RWPE2 (cell line): Measurements from ENCODE around the gene RSRC1.

Experiments used
- ATAC-seq: fragments of 200-7000 bp; cut with Tn5 transposase; 3 replicates; pipeline ENCODE4 v1.9.1; 2021; ENCODE audit warnings: low read depth
- DNase-seq: peaks from one replicate; pipeline ENCODE4 v3.0.0-alpha.2; 2020; ENCODE audit warnings: low spot score
- H3K27ac ChIP-seq: fragments of 450-650 bp; 2 replicates; pipeline ENCODE4 v1.5.1; 2017; ENCODE audit warnings: mild to moderate bottlenecking; ENCODE audit not compliant: poor library complexity, severe bottlenecking
- H3K27me3 ChIP-seq: fragments of 250-450 bp; sonication (Bioruptor Pico); 2 replicates; pipeline ENCODE4 v1.5.1; 2021; ENCODE audit warnings: mild to moderate bottlenecking, moderate library complexity; ENCODE audit not compliant: insufficient read depth, poor library complexity, severe bottlenecking
- H3K36me3 ChIP-seq: fragments of 250-450 bp; sonication (Bioruptor Pico); 2 replicates; pipeline ENCODE4 v1.5.1; 2020; ENCODE audit warnings: low read depth, mild to moderate bottlenecking, moderate library complexity
- H3K4me1 ChIP-seq: fragments of 250-450 bp; sonication (Bioruptor Pico); 2 replicates; pipeline ENCODE4 v1.5.1; 2021; ENCODE audit warnings: mild to moderate bottlenecking, moderate library complexity; ENCODE audit not compliant: insufficient read depth, poor library complexity, severe bottlenecking
- H3K4me3 ChIP-seq: fragments of 250-450 bp; sonication (Bioruptor Pico); 2 replicates; pipeline ENCODE4 v1.5.1; 2021; ENCODE audit warnings: mild to moderate bottlenecking, moderate library complexity; ENCODE audit not compliant: severe bottlenecking
- H3K9me3 ChIP-seq: fragments of 250-450 bp; sonication (Bioruptor Pico); 2 replicates; pipeline ENCODE4 v1.5.1; 2021; ENCODE audit warnings: mild to moderate bottlenecking, moderate library complexity; ENCODE audit not compliant: severe bottlenecking
- CTCF ChIP-seq: fragments of 450-650 bp; IDR thresholded peaks from one replicate; pipeline ENCODE4 v1.5.1; 2017; ENCODE audit warnings: mild to moderate bottlenecking, moderate library complexity; ENCODE audit not compliant: poor library complexity, severe bottlenecking

RSRC1 gene

GRCh38 chr3:158140396-158140795 is 30.5 kb downstream of the RSRC1 start:
- Histone ChIP-seq H3K27me3 (no peaks in the 10 kb centered on the region), H3K4me3 (no peak overlapping the region), H3K9me3 (no peaks in the 10 kb centered on the region), H3K4me1 (no peaks in the 10 kb centered on the region), H3K36me3 (peaks cover 6% of the 10 kb centered on the region; the same call in 1 of the 2 replicates), H3K27ac (no peak overlapping the region)
- no peak for DNase-seq
- no peak for TF ChIP-seq CTCF
- ATAC-seq: no peak

- no peak overlapping the region for H3K27ac ChIP-seq
- DNase-seq: no peak
These were observed 38.3 kb downstream of the RSRC1 start for GRCh38 chr3:158148218-158148617.

GRCh38 chr3:158152186-158152585 is 42.3 kb downstream of the RSRC1 start:
- no peak for TF ChIP-seq CTCF
- H3K4me1 ChIP-seq: no peaks in the 10 kb centered on the region
- DNase-seq: no peak
- no peak overlapping the region for H3K4me3 ChIP-seq
- H3K9me3 ChIP-seq: no peaks in the 10 kb centered on the region
- H3K27me3 ChIP-seq: no peaks in the 10 kb centered on the region
- no peaks in the 10 kb centered on the region for H3K36me3 ChIP-seq
- ATAC-seq: peak; percentile 40; the same call in 1 of the 3 replicates
- no peak overlapping the region for H3K27ac ChIP-seq

More at GRCh38 chr3:158148218-158148617, 38.3 kb downstream of the RSRC1 start:
- no peak for ATAC-seq
- H3K27me3 ChIP-seq: no peaks in the 10 kb centered on the region
- no peak for TF ChIP-seq CTCF
- H3K9me3 ChIP-seq: no peaks in the 10 kb centered on the region
- no peaks in the 10 kb centered on the region for H3K4me1 ChIP-seq
- H3K4me3 ChIP-seq: no peak overlapping the region
- no peaks in the 10 kb centered on the region for H3K36me3 ChIP-seq

GRCh38 chr3:158158969-158159368 is 49.1 kb downstream of the RSRC1 start:
- Histone ChIP-seq H3K4me1 (peaks cover 4% of the 10 kb centered on the region), H3K27ac (no peak overlapping the region), H3K4me3 (no peak overlapping the region), H3K27me3 (no peaks in the 10 kb centered on the region), H3K9me3 (no peaks in the 10 kb centered on the region), H3K36me3 (no peaks in the 10 kb centered on the region)
- DNase-seq (no peak), ATAC-seq (no peak)
- TF ChIP-seq CTCF: no peak

GRCh38 chr3:158159714-158160113 is 49.8 kb downstream of the RSRC1 start:
- no peaks in the 10 kb centered on the region for H3K27me3 ChIP-seq
- H3K36me3 ChIP-seq: no peaks in the 10 kb centered on the region
- no peak for ATAC-seq
- no peak overlapping the region for H3K4me3 ChIP-seq
- H3K27ac ChIP-seq: no peak overlapping the region
- peaks cover 4% of the 10 kb centered on the region for H3K4me1 ChIP-seq
- no peak for DNase-seq
- H3K9me3 ChIP-seq: no peaks in the 10 kb centered on the region
- no peak for TF ChIP-seq CTCF
